AG10803 (cell line): ENCODE data around the gene AVL9.

ENCODE experiments used
- DNase-seq: peaks from one replicate; pipeline ENCODE4 v3.0.0; 2010; ENCODE audit warnings: low read depth
- H3K4me3 ChIP-seq: 2 replicates; pipeline ENCODE4 v1.5.1; 2011; ENCODE audit warnings: mild to moderate bottlenecking, low read length, control low read depth
- CTCF ChIP-seq: conservative IDR thresholded peaks from 2 replicates; pipeline ENCODE4 v1.5.1; 2011; ENCODE audit warnings: mild to moderate bottlenecking, low read length, control low read depth, inconsistent platforms

The AVL9 gene

GRCh38 chr7:32479574-32480200 lies 15.6 kb upstream of the AVL9 start:
- peak; percentile 65 for DNase-seq
- TF ChIP-seq CTCF = peak; percentile 95

GRCh38 chr7:32481176-32481575 lies 14.1 kb upstream of the AVL9 start:
- no peak overlapping the region for H3K4me3 ChIP-seq
- TF ChIP-seq CTCF = no peak
- no peak for DNase-seq

More at GRCh38 chr7:32479574-32480200, 15.6 kb upstream of the AVL9 start:
- H3K4me3 ChIP-seq = no peak overlapping the region

- H3K4me3 ChIP-seq = no peak overlapping the region
- TF ChIP-seq CTCF = no peak
- DNase-seq = no peak
Measured at GRCh38 chr7:32481921-32482320, 13.4 kb upstream of the AVL9 start.

- DNase-seq = no peak
- TF ChIP-seq CTCF = no peak
- H3K4me3 ChIP-seq = peak overlapping the region; percentile 91
Measured at GRCh38 chr7:32489788-32490126, 5.5 kb upstream of the AVL9 start.

- DNase-seq = peak; percentile 95
- peak within 1 kb of the TSS; percentile 91 for H3K4me3 ChIP-seq
- no peak for TF ChIP-seq CTCF
Measured at GRCh38 chr7:32490127-32490796, 5.0 kb upstream of the AVL9 start, which contains the start of gene LSM5. Gene LSM5 (minus strand): TSS chr7:32490380. CDS start chr7:32490365, 15 bp downstream.

- H3K4me3 ChIP-seq = peak overlapping the region; percentile 82
- no peak for DNase-seq
- no peak for TF ChIP-seq CTCF
Measured at GRCh38 chr7:32494946-32495297, 367 bp upstream of the AVL9 start.
